GM12878 (cell line): Measurements from ENCODE around the gene MVP. TPM values are rescaled to one million over a fixed set of nuclear protein-coding genes. Genes with fewer than 3 reads are reported as not detected.

Source experiments
- ATAC-seq: fragments of 200-7000 bp; cut with Tn5 transposase; 3 replicates; pipeline ENCODE4 v1.9.1; 2020; ENCODE audit warnings: mild to moderate bottlenecking, moderate library complexity
- BruUV-seq: library from RNA; stranded (reverse); fragments of 400-500 nt; replicated peaks from 2 replicates; lab custom pipeline; 2021; lab: Mats Ljungman, UMichigan
- CTCF ChIA-PET: fragments of 300-600 bp; sonication (Branson Sonifier 250); formaldehyde crosslinking; extraction: SDS; loops from one replicate; lab custom pipeline; 2021; ENCODE audit warnings: inconsistent platforms; lab: Yijun Ruan, JAX
- POLR2A ChIA-PET: fragments of 350-600 bp; formaldehyde crosslinking; extraction: SDS; loops from one replicate; lab custom pipeline; 2021; ENCODE audit warnings: inconsistent platforms; lab: Charles Lee
- RAD21 ChIA-PET: fragments of 300-600 bp; sonication (Branson Sonifier 250); formaldehyde crosslinking; loops from one replicate; lab custom pipeline; 2023; ENCODE audit warnings: antibody characterized with exemption; ENCODE audit not compliant: unreplicated experiment; lab: Charles Lee
- SMC1A ChIA-PET: fragments of 300-600 bp; sonication (Branson Sonifier 250); formaldehyde crosslinking; loops from one replicate; lab custom pipeline; 2023; ENCODE audit not compliant: unreplicated experiment, uncharacterized antibody; lab: Charles Lee
- DNase-seq: peaks from one replicate; pipeline ENCODE4 v3.0.0-alpha.2; 2011; ENCODE audit warnings: low read depth, low spot score
- FAIRE-seq: peaks from 3 replicates; lab custom pipeline; 2011; peaks lifted over from hg19 to GRCh38; lab: Jason Lieb, UNC
- H2AFZ ChIP-seq: 2 replicates; pipeline ENCODE4 v1.6.0; 2011; ENCODE audit warnings: low read depth, low read length, control low read depth; ENCODE audit not compliant: control insufficient read depth
- H3K27ac ChIP-seq: 2 replicates; pipeline ENCODE4 v1.5.1; 2011; ENCODE audit warnings: control low read depth; ENCODE audit not compliant: control insufficient read depth, insufficient read depth
- H3K27me3 ChIP-seq, 2 experiments: replicated peaks in 1 of 2; 2 replicates each; pipeline versions ENCODE4 v1.6.0 to v1.6.1; 2011; ENCODE audit warnings: low read length in 1 of 2; ENCODE audit not compliant: control insufficient read depth in 2 of 2, insufficient read depth in 2 of 2
- H3K36me3 ChIP-seq, 2 experiments: 2 replicates each; pipeline ENCODE4 v1.5.1; 2011; ENCODE audit warnings: low read length in 1 of 2; ENCODE audit not compliant: control insufficient read depth in 2 of 2, insufficient read depth in 2 of 2
- H3K4me1 ChIP-seq: 2 replicates; pipeline ENCODE4 v1.6.1; 2011; ENCODE audit warnings: mild to moderate bottlenecking, low read length, moderate library complexity, mixed read lengths; ENCODE audit not compliant: control insufficient read depth, insufficient read depth
- H3K4me2 ChIP-seq: 2 replicates; pipeline ENCODE4 v1.6.0; 2011; ENCODE audit warnings: control low read depth; ENCODE audit not compliant: control insufficient read depth, insufficient read depth
- H3K4me3 ChIP-seq: fragments of 200-600 bp; sonication (generic); 2 replicates; pipeline ENCODE4 v1.5.1; 2016
- H3K79me2 ChIP-seq: 2 replicates; pipeline ENCODE4 v1.6.0; 2011; ENCODE audit warnings: low read length; ENCODE audit not compliant: control insufficient read depth, insufficient read depth
- H3K9ac ChIP-seq: 2 replicates; pipeline ENCODE4 v1.8.0; 2011; ENCODE audit warnings: low read length, control low read depth, mixed read lengths; ENCODE audit not compliant: control insufficient read depth, insufficient read depth
- H3K9me3 ChIP-seq: replicated peaks from 3 replicates; pipeline ENCODE4 v1.5.1; 2011; ENCODE audit warnings: mild to moderate bottlenecking, low read length; ENCODE audit not compliant: control insufficient read depth, insufficient read depth
- H4K20me1 ChIP-seq: 2 replicates; pipeline ENCODE4 v1.6.0; 2011; ENCODE audit not compliant: control insufficient read depth, insufficient read depth
- BACH1 ChIP-seq: fragments of 450-650 bp; IDR thresholded peaks from 2 replicates; pipeline ENCODE4 v1.6.1; 2017; ENCODE audit warnings: mild to moderate bottlenecking, borderline replicate concordance
- CHD2 ChIP-seq: IDR thresholded peaks from 2 replicates; pipeline ENCODE4 v1.6.1; 2011; ENCODE audit warnings: low read depth, low read length, improper control_type of control experiment, borderline replicate concordance
- KAT2A ChIP-seq: conservative IDR thresholded peaks from 2 replicates; pipeline ENCODE4 v1.6.1; 2011; ENCODE audit warnings: low read depth, low read length; ENCODE audit not compliant: control insufficient read depth
- MTA2 ChIP-seq: fragments of 450-650 bp; IDR thresholded peaks from 2 replicates; pipeline ENCODE4 v1.6.1; 2016; ENCODE audit warnings: low read depth, mild to moderate bottlenecking, moderate library complexity
- POLR2AphosphoS5 ChIP-seq: IDR thresholded peaks from 2 replicates; pipeline ENCODE4 v1.6.1; 2011; ENCODE audit warnings: mild to moderate bottlenecking, low read length, inconsistent platforms
- PRDM15 ChIP-seq: fragments of 450-650 bp; formaldehyde crosslinking; IDR thresholded peaks from 2 replicates; pipeline ENCODE4 v1.4.0; 2020; ENCODE audit warnings: mild to moderate bottlenecking, moderate library complexity
- SUZ12 ChIP-seq: fragments of 200-600 bp; sonication (generic); IDR thresholded peaks from one replicate; pipeline ENCODE4 v1.6.1; 2018; ENCODE audit warnings: antibody characterized with exemption, mild to moderate bottlenecking; ENCODE audit not compliant: unreplicated experiment
- TBL1XR1 ChIP-seq: IDR thresholded peaks from 2 replicates; pipeline ENCODE4 v1.6.1; 2012; ENCODE audit warnings: low read depth, low read length, improper control_type of control experiment
- ZNF24 ChIP-seq: fragments of 450-650 bp; IDR thresholded peaks from 2 replicates; pipeline ENCODE4 v1.6.1; 2017; ENCODE audit warnings: antibody characterized with exemption, mild to moderate bottlenecking
- WGBS: methylation state at CpG from one replicate; pipeline ENCODE4 v1.1.6; 2016; ENCODE audit warnings: low lambda C conversion rate; ENCODE audit not compliant: insufficient replicate concordance, insufficient coverage; ENCODE audit errors: missing lambda C conversion rate; 5-methylcytosine and 5-hydroxymethylcytosine counted together
- in situ Hi-C: fragments of 300-500 bp; cut with MboI; formaldehyde crosslinking; loops from 9 replicates; pipeline ENCODE4 v1.14.3; 2018; ENCODE audit warnings: mixed read lengths
- intact Hi-C: fragments of 100-400 bp; cut with micrococcal nuclease; formaldehyde crosslinking; loops from one replicate; pipeline ENCODE4 v1.14.2; 2022; ENCODE audit not compliant: unreplicated experiment
- polyA plus RNA-seq, 11 experiments: library from polyadenylated mRNA; depleted of rRNA in 4 of 11; unstranded in 6 of 11; stranded (reverse) in 5 of 11; fragments of >200 nt; fragmentation: Nextera tagmentation in 4 of 11; fragmentation: Illumina TruSeq in 1 of 11; extraction: Ambion mirVana in 4 of 11; extraction: Trizol in 1 of 11; gene quantifications; 1 replicate in 1 of 11; 2 replicates in 10 of 11; pipeline versions ENCODE4 v1.2.1 to v1.2.3, GENCODE V29; 2011 to 2016; ENCODE audit warnings: inconsistent platforms in 2 of 11, missing spikeins in 2 of 11, low read depth in 1 of 11
- small RNA-seq: library from RNA; depleted of rRNA; stranded (forward); fragments of <200 nt; gene quantifications from one replicate; pipeline ENCODE3, GENCODE V24; 2014
- total RNA-seq, 4 experiments: library from RNA; depleted of rRNA in 3 of 4; stranded (reverse); fragments of >200 nt in 3 of 4; fragmentation: Illumina TruSeq in 1 of 4; extraction: Trizol in 1 of 4; gene quantifications; 2 replicates each; pipeline versions ENCODE4 v1.2.1 to v1.2.3, GENCODE V29; 2013 to 2021

The MVP gene
- total and polyA plus RNA-seq, 10 of the 15 experiments (the other 5 are each of a cell fraction or from before 2014, with no cell fraction given) = 0.98 to 74.2 (median 54.7) TPM

GRCh38 chr16:29897333-29897732, 77.1 kb downstream of the MVP start:
- ChIA-PET POLR2A (no interaction called here), RAD21 (no interaction called here), CTCF (no interaction called here), SMC1A (no interaction called here)
- Histone ChIP-seq H4K20me1 (no peaks in the 10 kb centered on the region), H3K4me2 (no peak overlapping the region), H3K79me2 (no peaks in the 10 kb centered on the region), H3K4me1 (peaks cover 3% of the 10 kb centered on the region; the same call in 1 of the 2 replicates), H2AFZ (no peak overlapping the region), H3K36me3 (no peaks in the 10 kb centered on the region), H3K9me3 (no peaks in the 10 kb centered on the region), H3K27ac (no peak overlapping the region), H3K4me3 (no peak overlapping the region), H3K9ac (no peak overlapping the region), H3K27me3 (no peaks in the 10 kb centered on the region; a peak in 1 of 4 replicates)
- no peak for FAIRE-seq
- no peak for DNase-seq
- in situ Hi-C loops = no loop called here
- TF ChIP-seq BACH1 = no peak
- no peak for TF ChIP-seq TBL1XR1
- TF ChIP-seq KAT2A = no peak
- no peak for TF ChIP-seq PRDM15 (CRISPR knock-in tag)
- TF ChIP-seq SUZ12 = no peak
- no peak for TF ChIP-seq CHD2
- no peak for TF ChIP-seq MTA2
- no peak for TF ChIP-seq POLR2AphosphoS5
- no peak for TF ChIP-seq ZNF24
- ATAC-seq = no peak
- BruUV-seq = no TSS peak
- 23% methylated on average over 4 of the region's 4 CpGs for WGBS
- intact Hi-C loops = no loop called here

Small RNA genes lying within 50 kb of the gene (small RNA-seq; reads per million reads assigned to genes)
- not detected for gene AC009133.6
- gene AC120114.4 = not detected

Other genes starting within 250 kb of the MVP start
Only the 7 nearest of the 20 such genes appear.
- gene C16orf54, start 74.5 kb upstream of the MVP start, total RNA-seq (2014; rRNA removed) = 12.4 and 13.3 TPM in 2 replicates
- 5.8 and 5.9 TPM in 2 replicates for gene C16orf54, start 74.5 kb upstream of the MVP start, total RNA-seq (2014; rRNA removed; fragmentation: Illumina TruSeq; extraction: Trizol)
- gene C16orf54, start 74.5 kb upstream of the MVP start, total RNA-seq (2021) = 10.9 and 11.0 TPM in 2 replicates
- 2.9 and 4.4 TPM in 2 replicates for gene C16orf54, start 74.5 kb upstream of the MVP start, polyA plus RNA-seq (2011; rRNA removed)
- 4.1 and 5.2 TPM in 2 replicates for gene C16orf54, start 74.5 kb upstream of the MVP start, polyA plus RNA-seq (2014; fragmentation: Illumina TruSeq; extraction: Trizol)
- gene C16orf54, start 74.5 kb upstream of the MVP start, polyA plus RNA-seq (2014; fragmentation: Nextera tagmentation; extraction: Ambion mirVana) = 1 to 10 TPM; 2.1 to 2.4 TPM
- 6.3 and 7.0 TPM in 2 replicates for gene C16orf54, start 74.5 kb upstream of the MVP start, polyA plus RNA-seq (2014; rRNA removed)
- 1 to 10 TPM; 4.6 to 5.6 TPM for gene C16orf54, start 74.5 kb upstream of the MVP start, polyA plus RNA-seq (2016; fragmentation: Nextera tagmentation; extraction: Ambion mirVana)
- gene ZG16, start 42.2 kb upstream of the MVP start, total RNA-seq (2014; rRNA removed) = not detected in 2 replicates
- not detected in 2 replicates for gene ZG16, start 42.2 kb upstream of the MVP start, total RNA-seq (2014; rRNA removed; fragmentation: Illumina TruSeq; extraction: Trizol)
- gene ZG16, start 42.2 kb upstream of the MVP start, total RNA-seq (2021) = not detected in 2 replicates
- not detected in 2 replicates for gene ZG16, start 42.2 kb upstream of the MVP start, polyA plus RNA-seq (2011; rRNA removed)
- not detected in 2 replicates for gene ZG16, start 42.2 kb upstream of the MVP start, polyA plus RNA-seq (2014; fragmentation: Illumina TruSeq; extraction: Trizol)
- gene ZG16, start 42.2 kb upstream of the MVP start, polyA plus RNA-seq (2014; fragmentation: Nextera tagmentation; extraction: Ambion mirVana) = not detected
- gene ZG16, start 42.2 kb upstream of the MVP start, polyA plus RNA-seq (2014; rRNA removed) = not detected in 2 replicates
- gene ZG16, start 42.2 kb upstream of the MVP start, polyA plus RNA-seq (2016; fragmentation: Nextera tagmentation; extraction: Ambion mirVana) = not detected
- 137 and 143 TPM in 2 replicates for gene KIF22, start 29.7 kb upstream of the MVP start, total RNA-seq (2014; rRNA removed)
- gene KIF22, start 29.7 kb upstream of the MVP start, total RNA-seq (2014; rRNA removed; fragmentation: Illumina TruSeq; extraction: Trizol) = 92.6 and 94.3 TPM in 2 replicates
- gene KIF22, start 29.7 kb upstream of the MVP start, total RNA-seq (2021) = 127 TPM in 2 replicates
- 122 and 158 TPM in 2 replicates for gene KIF22, start 29.7 kb upstream of the MVP start, polyA plus RNA-seq (2011; rRNA removed)
- gene KIF22, start 29.7 kb upstream of the MVP start, polyA plus RNA-seq (2014; fragmentation: Illumina TruSeq; extraction: Trizol) = 115 and 116 TPM in 2 replicates
- gene KIF22, start 29.7 kb upstream of the MVP start, polyA plus RNA-seq (2014; fragmentation: Nextera tagmentation; extraction: Ambion mirVana) = 10 to 100 TPM in 1 of 2 experiments, 1 to 10 TPM in 1; 7.6 to 16.9 TPM
- 142 and 143 TPM in 2 replicates for gene KIF22, start 29.7 kb upstream of the MVP start, polyA plus RNA-seq (2014; rRNA removed)
- gene KIF22, start 29.7 kb upstream of the MVP start, polyA plus RNA-seq (2016; fragmentation: Nextera tagmentation; extraction: Ambion mirVana) = 100 to 1,000 TPM; 156 TPM
- 184 and 202 TPM in 2 replicates for gene MAZ, start 13.9 kb upstream of the MVP start, total RNA-seq (2014; rRNA removed)
- 142 and 158 TPM in 2 replicates for gene MAZ, start 13.9 kb upstream of the MVP start, total RNA-seq (2014; rRNA removed; fragmentation: Illumina TruSeq; extraction: Trizol)
- 305 and 309 TPM in 2 replicates for gene MAZ, start 13.9 kb upstream of the MVP start, total RNA-seq (2021)
- 57.5 and 100 TPM in 2 replicates for gene MAZ, start 13.9 kb upstream of the MVP start, polyA plus RNA-seq (2011; rRNA removed)
- gene MAZ, start 13.9 kb upstream of the MVP start, polyA plus RNA-seq (2014; fragmentation: Illumina TruSeq; extraction: Trizol) = 105 and 184 TPM in 2 replicates
- 10 to 100 TPM; 23.9 to 31.4 TPM for gene MAZ, start 13.9 kb upstream of the MVP start, polyA plus RNA-seq (2014; fragmentation: Nextera tagmentation; extraction: Ambion mirVana)
- gene MAZ, start 13.9 kb upstream of the MVP start, polyA plus RNA-seq (2014; rRNA removed) = 132 and 171 TPM in 2 replicates
- gene MAZ, start 13.9 kb upstream of the MVP start, polyA plus RNA-seq (2016; fragmentation: Nextera tagmentation; extraction: Ambion mirVana) = 10 to 100 TPM; 45.1 to 48.9 TPM
- gene PRRT2, start 8.3 kb upstream of the MVP start, total RNA-seq (2014; rRNA removed) = not detected in 2 replicates
- 0.09 TPM in 1 of 2 replicates, not detected in the other for gene PRRT2, start 8.3 kb upstream of the MVP start, total RNA-seq (2014; rRNA removed; fragmentation: Illumina TruSeq; extraction: Trizol)
- 0.35 and 0.49 TPM in 2 replicates for gene PRRT2, start 8.3 kb upstream of the MVP start, total RNA-seq (2021)
- 0.10 and 0.12 TPM in 2 replicates for gene PRRT2, start 8.3 kb upstream of the MVP start, polyA plus RNA-seq (2011; rRNA removed)
- 0.16 TPM in 1 of 2 replicates, not detected in the other for gene PRRT2, start 8.3 kb upstream of the MVP start, polyA plus RNA-seq (2014; fragmentation: Illumina TruSeq; extraction: Trizol)
- gene PRRT2, start 8.3 kb upstream of the MVP start, polyA plus RNA-seq (2014; fragmentation: Nextera tagmentation; extraction: Ambion mirVana) = not detected
- 0.12 and 0.22 TPM in 2 replicates for gene PRRT2, start 8.3 kb upstream of the MVP start, polyA plus RNA-seq (2014; rRNA removed)
- gene PRRT2, start 8.3 kb upstream of the MVP start, polyA plus RNA-seq (2016; fragmentation: Nextera tagmentation; extraction: Ambion mirVana) = under 1 TPM; 0.08 to 0.11 TPM
- 31.5 and 33.4 TPM in 2 replicates for gene PAGR1, start 4.3 kb upstream of the MVP start, total RNA-seq (2014; rRNA removed)
- gene PAGR1, start 4.3 kb upstream of the MVP start, total RNA-seq (2014; rRNA removed; fragmentation: Illumina TruSeq; extraction: Trizol) = 15.0 and 19.6 TPM in 2 replicates
- 26.5 and 27.2 TPM in 2 replicates for gene PAGR1, start 4.3 kb upstream of the MVP start, total RNA-seq (2021)
- 14.9 and 16.0 TPM in 2 replicates for gene PAGR1, start 4.3 kb upstream of the MVP start, polyA plus RNA-seq (2011; rRNA removed)
- 4.4 and 11.5 TPM in 2 replicates for gene PAGR1, start 4.3 kb upstream of the MVP start, polyA plus RNA-seq (2014; fragmentation: Illumina TruSeq; extraction: Trizol)
- 1 to 10 TPM; 1.1 to 5.5 TPM for gene PAGR1, start 4.3 kb upstream of the MVP start, polyA plus RNA-seq (2014; fragmentation: Nextera tagmentation; extraction: Ambion mirVana)
- gene PAGR1, start 4.3 kb upstream of the MVP start, polyA plus RNA-seq (2014; rRNA removed) = 29.6 and 34.5 TPM in 2 replicates
- gene PAGR1, start 4.3 kb upstream of the MVP start, polyA plus RNA-seq (2016; fragmentation: Nextera tagmentation; extraction: Ambion mirVana) = 10 to 100 TPM; 44.6 to 57.7 TPM
- gene CDIPT, start 42.8 kb downstream of the MVP start, total RNA-seq (2014; rRNA removed) = 33.2 and 35.4 TPM in 2 replicates
- 9.6 and 10.5 TPM in 2 replicates for gene CDIPT, start 42.8 kb downstream of the MVP start, total RNA-seq (2014; rRNA removed; fragmentation: Illumina TruSeq; extraction: Trizol)
- gene CDIPT, start 42.8 kb downstream of the MVP start, total RNA-seq (2021) = 31.4 and 34.1 TPM in 2 replicates
- gene CDIPT, start 42.8 kb downstream of the MVP start, polyA plus RNA-seq (2011; rRNA removed) = 14.5 and 26.2 TPM in 2 replicates
- gene CDIPT, start 42.8 kb downstream of the MVP start, polyA plus RNA-seq (2014; fragmentation: Illumina TruSeq; extraction: Trizol) = 6.8 and 15.5 TPM in 2 replicates
- gene CDIPT, start 42.8 kb downstream of the MVP start, polyA plus RNA-seq (2014; fragmentation: Nextera tagmentation; extraction: Ambion mirVana) = 1 to 10 TPM in 1 of 2 experiments, under 1 TPM in 1; 0.87 to 3.5 TPM
- 33.1 and 33.2 TPM in 2 replicates for gene CDIPT, start 42.8 kb downstream of the MVP start, polyA plus RNA-seq (2014; rRNA removed)
- gene CDIPT, start 42.8 kb downstream of the MVP start, polyA plus RNA-seq (2016; fragmentation: Nextera tagmentation; extraction: Ambion mirVana) = 10 to 100 TPM; 28.1 to 36.4 TPM